ENCODE data around the gene COL23A1.

Gene COL23A1

GRCh38 chr5:178213748-178214151, 376.4 kb downstream of the COL23A1 start:
- H3K4me3 ChIP-seq (ENCODE audit: low read length): no peak overlapping the region
- no peak overlapping the region for H3K9ac ChIP-seq (ENCODE audit: low read length)
- peaks cover 44% of the 10 kb centered on the region for H4K20me1 ChIP-seq (ENCODE audit: insufficient read depth, low read length)
- H3K27me3 ChIP-seq (ENCODE audit: low read depth, low read length): no peaks in the 10 kb centered on the region
- peaks cover 53% of the 10 kb centered on the region for H3K79me2 ChIP-seq (ENCODE audit: low read length)
- H3K36me3 ChIP-seq (replicated peaks; ENCODE audit: low read depth, low read length): peaks cover 85% of the 10 kb centered on the region
- H3K9me3 ChIP-seq (ENCODE audit: insufficient read depth, low read length): no peaks in the 10 kb centered on the region
- TF ChIP-seq EZH2phosphoT487 (IDR thresholded peaks at IDR 0.05; ENCODE audit: low read depth) (no peak), CTCF (IDR thresholded peaks at IDR 0.05; ENCODE audit: low read depth, low read length) (no peak)
- no peak overlapping the region for H3K4me2 ChIP-seq (ENCODE audit: low read length)
- no peak overlapping the region for H2AFZ ChIP-seq (ENCODE audit: low read depth, low read length)
- H3K27ac ChIP-seq (ENCODE audit: low read length): no peak overlapping the region
- H3K4me1 ChIP-seq (ENCODE audit: low read length): no peaks in the 10 kb centered on the region

- Histone ChIP-seq H3K27me3 (ENCODE audit: low read depth, low read length) (no peaks in the 10 kb centered on the region), H3K79me2 (ENCODE audit: low read length) (peaks cover 60% of the 10 kb centered on the region), H3K4me1 (ENCODE audit: low read length) (no peaks in the 10 kb centered on the region), H4K20me1 (ENCODE audit: insufficient read depth, low read length) (peaks cover 51% of the 10 kb centered on the region), H3K4me3 (ENCODE audit: low read length) (no peak overlapping the region), H3K36me3 (replicated peaks; ENCODE audit: low read depth, low read length) (peaks cover 87% of the 10 kb centered on the region), H3K9ac (ENCODE audit: low read length) (no peak overlapping the region), H3K4me2 (ENCODE audit: low read length) (no peak overlapping the region), H2AFZ (ENCODE audit: low read depth, low read length) (no peak overlapping the region), H3K9me3 (ENCODE audit: insufficient read depth, low read length) (no peaks in the 10 kb centered on the region), H3K27ac (ENCODE audit: low read length) (no peak overlapping the region)
- TF ChIP-seq EZH2phosphoT487 (IDR thresholded peaks at IDR 0.05; ENCODE audit: low read depth): no peak
- no peak for TF ChIP-seq CTCF (IDR thresholded peaks at IDR 0.05; ENCODE audit: low read depth, low read length)
These were observed 377.2 kb downstream of the COL23A1 start for GRCh38 chr5:178213003-178213461.

- Histone ChIP-seq H3K9ac (ENCODE audit: low read length) (no peak overlapping the region), H3K27ac (ENCODE audit: low read length) (no peak overlapping the region), H4K20me1 (ENCODE audit: insufficient read depth, low read length) (peaks cover 57% of the 10 kb centered on the region), H3K36me3 (replicated peaks; ENCODE audit: low read depth, low read length) (peaks cover 93% of the 10 kb centered on the region), H3K4me1 (ENCODE audit: low read length) (no peaks in the 10 kb centered on the region), H2AFZ (ENCODE audit: low read depth, low read length) (no peak overlapping the region), H3K9me3 (ENCODE audit: insufficient read depth, low read length) (no peaks in the 10 kb centered on the region), H3K79me2 (ENCODE audit: low read length) (peaks cover 67% of the 10 kb centered on the region), H3K27me3 (ENCODE audit: low read depth, low read length) (no peaks in the 10 kb centered on the region), H3K4me3 (ENCODE audit: low read length) (no peak overlapping the region), H3K4me2 (ENCODE audit: low read length) (no peak overlapping the region)
- no peak for TF ChIP-seq EZH2phosphoT487 (IDR thresholded peaks at IDR 0.05; ENCODE audit: low read depth)
- no peak for TF ChIP-seq CTCF (IDR thresholded peaks at IDR 0.05; ENCODE audit: low read depth, low read length)
These were observed 377.8 kb downstream of the COL23A1 start for GRCh38 chr5:178212241-178213002.

GRCh38 chr5:178211095-178212048, 378.8 kb downstream of the COL23A1 start:
- Histone ChIP-seq H3K9ac (ENCODE audit: low read length) (no peak overlapping the region), H2AFZ (ENCODE audit: low read depth, low read length) (no peak overlapping the region), H3K9me3 (ENCODE audit: insufficient read depth, low read length) (no peaks in the 10 kb centered on the region), H4K20me1 (ENCODE audit: insufficient read depth, low read length) (peaks cover 68% of the 10 kb centered on the region), H3K36me3 (replicated peaks; ENCODE audit: low read depth, low read length) (peaks cover 97% of the 10 kb centered on the region), H3K4me2 (ENCODE audit: low read length) (no peak overlapping the region), H3K4me3 (ENCODE audit: low read length) (no peak overlapping the region), H3K79me2 (ENCODE audit: low read length) (peaks cover 73% of the 10 kb centered on the region), H3K27ac (ENCODE audit: low read length) (no peak overlapping the region), H3K4me1 (ENCODE audit: low read length) (peaks cover 9% of the 10 kb centered on the region), H3K27me3 (ENCODE audit: low read depth, low read length) (no peaks in the 10 kb centered on the region)
- TF ChIP-seq EZH2phosphoT487 (IDR thresholded peaks at IDR 0.05; ENCODE audit: low read depth): no peak
- TF ChIP-seq CTCF (IDR thresholded peaks at IDR 0.05; ENCODE audit: low read depth, low read length): no peak

Measured in OCI-LY3 (cell line).